ENCODE data around the gene ATRNL1. TPM values are rescaled to one million over a fixed set of nuclear protein-coding genes. Genes with fewer than 3 reads are reported as not detected.

Gene ATRNL1
- polyA plus RNA-seq, 1 donor from 2014 or later: 47.8 TPM

GRCh38 chr10:115879372-115880089 lies 786.4 kb downstream of the ATRNL1 start:
- Histone ChIP-seq H2AFZ (ENCODE audit: low read depth, low read length) (no peak overlapping the region), H3K4me2 (ENCODE audit: low read length) (no peak overlapping the region), H3K36me3 (ENCODE audit: insufficient read depth, low read length) (no peaks in the 10 kb centered on the region), H3K79me2 (replicated peaks; ENCODE audit: insufficient read depth, low read length) (no peaks in the 10 kb centered on the region), H3K9ac (ENCODE audit: low read length) (no peak overlapping the region), H3K27me3 (ENCODE audit: insufficient read depth, low read depth, low read length) (no peaks in the 10 kb centered on the region), H4K20me1 (ENCODE audit: insufficient read depth) (no peaks in the 10 kb centered on the region), H3F3A (ENCODE audit: insufficient read depth, low read length, poor library complexity, severe bottlenecking) (no peaks in the 10 kb centered on the region), H3K4me3 (ENCODE audit: low read length) (no peak overlapping the region), H3K27ac (ENCODE audit: low read length) (no peak overlapping the region), H3K9me2 (ENCODE audit: insufficient read depth, low read length) (no peaks in the 10 kb centered on the region), H3K9me3 (ENCODE audit: low read length) (no peaks in the 10 kb centered on the region)
- no peak for TF ChIP-seq EZH2 (IDR thresholded peaks at IDR 0.05; ENCODE audit: borderline replicate concordance, insufficient read depth, low read length, poor library complexity, severe bottlenecking)
- no peak for TF ChIP-seq RAD21 (conservative IDR thresholded peaks at IDR 0.05)
- no peak for TF ChIP-seq REST (IDR thresholded peaks at IDR 0.05; ENCODE audit: borderline replicate concordance)
- no peak for TF ChIP-seq SMC3 (conservative IDR thresholded peaks at IDR 0.05; ENCODE audit: poor library complexity)
- TF ChIP-seq CTCF (IDR thresholded peaks at IDR 0.05; ENCODE audit: poor library complexity, severe bottlenecking): no peak
- no peak for TF ChIP-seq POLR2AphosphoS5 (IDR thresholded peaks at IDR 0.05)
- no peak for TF ChIP-seq TAF1 (IDR thresholded peaks at IDR 0.05; ENCODE audit: low read depth)

- H3K4me2 ChIP-seq (ENCODE audit: low read length): no peak overlapping the region
- H3F3A ChIP-seq (ENCODE audit: insufficient read depth, low read length, poor library complexity, severe bottlenecking): no peaks in the 10 kb centered on the region
- no peaks in the 10 kb centered on the region for H3K36me3 ChIP-seq (ENCODE audit: insufficient read depth, low read length)
- no peak overlapping the region for H3K9ac ChIP-seq (ENCODE audit: low read length)
- no peaks in the 10 kb centered on the region for H3K9me2 ChIP-seq (ENCODE audit: insufficient read depth, low read length)
- no peak overlapping the region for H3K27ac ChIP-seq (ENCODE audit: low read length)
- no peak overlapping the region for H3K4me3 ChIP-seq (ENCODE audit: low read length)
- TF ChIP-seq RAD21 (conservative IDR thresholded peaks at IDR 0.05): no peak
- no peak for TF ChIP-seq SMC3 (conservative IDR thresholded peaks at IDR 0.05; ENCODE audit: poor library complexity)
- TF ChIP-seq TAF1 (IDR thresholded peaks at IDR 0.05; ENCODE audit: low read depth): no peak
- TF ChIP-seq MXI1 (conservative IDR thresholded peaks at IDR 0.05; ENCODE audit: poor library complexity, severe bottlenecking): no peak
- no peaks in the 10 kb centered on the region for H3K27me3 ChIP-seq (ENCODE audit: insufficient read depth, low read depth, low read length)
- no peaks in the 10 kb centered on the region for H3K9me3 ChIP-seq (ENCODE audit: low read length)
- no peaks in the 10 kb centered on the region for H3K79me2 ChIP-seq (replicated peaks; ENCODE audit: insufficient read depth, low read length)
- no peaks in the 10 kb centered on the region for H4K20me1 ChIP-seq (ENCODE audit: insufficient read depth)
- H2AFZ ChIP-seq (ENCODE audit: low read depth, low read length): no peak overlapping the region
Measured at GRCh38 chr10:115882021-115882420, 788.9 kb downstream of the ATRNL1 start.
